Muscle of back (tissue), 11 donors: ENCODE measurements around the gene DNAJC28. TPM values are rescaled to one million over a fixed set of nuclear protein-coding genes. Genes with fewer than 3 reads are reported as not detected.

Experiments used
- DNase-seq, 3 donors: peaks; one replicate each; pipeline versions ENCODE4 v3.0.0 to v3.0.0-alpha.2; 2013
- polyA plus RNA-seq, 10 donors: library from polyadenylated mRNA; unstranded; fragments of 120-200 nt; gene quantifications; one replicate each; pipeline ENCODE4 v1.2.1, GENCODE V29; 2013; ENCODE audit not compliant: insufficient read length in 10 of 10

Gene DNAJC28
- polyA plus RNA-seq, 10 donors = 1.7 to 4.4 (median 2.7) TPM

- DNase-seq = peak in 1 of 3 donors; percentile 47
These were observed 49.7 kb downstream of the DNAJC28 start for GRCh38 chr21:33441489-33442477.

Other genes starting within 250 kb of the DNAJC28 start
- 10 to 100 TPM; 14.9 to 24.8 (median 18.4) TPM for gene IL10RB, start 225.3 kb downstream of the DNAJC28 start, polyA plus RNA-seq
- gene IFNAR1, start 166.7 kb downstream of the DNAJC28 start, polyA plus RNA-seq = 10 to 100 TPM; 18.9 to 28.0 (median 25.4) TPM
- gene IFNGR2, start 88.3 kb downstream of the DNAJC28 start, polyA plus RNA-seq = 10 to 100 TPM; 52.0 to 76.1 (median 60.7) TPM
- gene TMEM50B, start 11.7 kb downstream of the DNAJC28 start, polyA plus RNA-seq = 10 to 100 TPM; 18.4 to 38.5 (median 25.4) TPM
- gene GART, start 50.4 kb upstream of the DNAJC28 start, polyA plus RNA-seq = 10 to 100 TPM; 38.3 to 71.6 (median 55.6) TPM
- gene SON, start 51.3 kb upstream of the DNAJC28 start, polyA plus RNA-seq = 100 to 1,000 TPM; 170 to 275 (median 224) TPM
- gene DONSON, start 97.0 kb upstream of the DNAJC28 start, polyA plus RNA-seq = 10 to 100 TPM; 17.1 to 29.6 (median 21.7) TPM
- gene CRYZL1, start 150.0 kb upstream of the DNAJC28 start, polyA plus RNA-seq = 10 to 100 TPM; 23.9 to 45.9 (median 35.1) TPM
- gene ITSN1, start 150.8 kb upstream of the DNAJC28 start, polyA plus RNA-seq = 10 to 100 TPM; 29.9 to 44.9 (median 35.4) TPM